HFFc6 (cell line): ENCODE data around the gene APOBEC3H. TPM values are rescaled to one million over a fixed set of nuclear protein-coding genes. Genes with fewer than 3 reads are reported as not detected.

Source experiments
- DNase-seq: peaks from one replicate; pipeline ENCODE4 v3.0.0-alpha.2; 2018
- H3K27ac Mint-ChIP-seq: 2 replicates; pipeline ENCODE4 v1.8.0; 2020; ENCODE audit warnings: mild to moderate bottlenecking, mixed read lengths
- H3K27me3 Mint-ChIP-seq: 2 replicates; pipeline ENCODE4 v1.8.0; 2021; ENCODE audit warnings: mild to moderate bottlenecking, moderate library complexity, mixed read lengths; ENCODE audit not compliant: insufficient read depth
- H3K36me3 Mint-ChIP-seq: 2 replicates; pipeline ENCODE4 v1.8.0; 2021; ENCODE audit warnings: low read depth, mixed read lengths
- H3K4me1 Mint-ChIP-seq: 2 replicates; pipeline ENCODE4 v1.8.0; 2020; ENCODE audit warnings: low read depth, mixed read lengths
- H3K4me3 Mint-ChIP-seq: 2 replicates; pipeline ENCODE4 v1.8.0; 2020; ENCODE audit warnings: mild to moderate bottlenecking, moderate library complexity, mixed read lengths
- H3K9me3 Mint-ChIP-seq: 2 replicates; pipeline ENCODE4 v1.8.0; 2020; ENCODE audit warnings: mild to moderate bottlenecking, mixed read lengths
- total RNA-seq, 6 experiments: library from RNA; stranded (reverse); fragmentation: NEBNext Ultra II Directional; extraction: Animal tissue kit (Norgen Biotek cat#: 25700); gene quantifications; 2 replicates in 1 of 6; 3 replicates in 5 of 6; pipeline ENCODE4 v1.2.3, GENCODE V29; 2021
- TF ChIP-seq, protein P1 (sequence below): fragments of 200-600 bp; sonication (generic); IDR thresholded peaks from 2 replicates; pipeline ENCODE4 v1.5.0; 2021; ENCODE audit warnings: antibody characterized with exemption, mild to moderate bottlenecking

APOBEC3H gene
- total RNA-seq, 6 experiments from 2014 or later, result 0.33 to 0.37 TPM; not detected in 4

DNA sequence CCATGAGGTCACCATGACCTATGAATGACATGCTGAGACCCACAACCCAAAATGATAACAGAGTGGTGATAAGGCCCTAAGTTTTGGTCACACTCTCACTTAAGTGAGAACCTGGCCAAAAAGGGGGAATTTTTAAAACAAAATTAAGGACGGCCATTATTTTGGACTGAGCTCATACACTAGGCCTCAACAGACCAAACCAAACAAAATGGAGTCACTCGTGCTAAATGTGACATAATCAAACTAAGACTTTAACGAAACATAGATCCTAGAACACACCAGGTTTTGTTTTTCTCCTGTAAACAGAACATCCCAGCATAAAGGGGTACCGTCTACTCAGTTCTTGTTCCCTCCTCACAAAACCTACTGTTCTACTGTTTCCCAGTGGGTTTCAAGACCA lies 11.4 kb downstream of the APOBEC3H start:
- Mint-ChIP-seq H3K9me3 (no peaks in the 10 kb centered on the region), H3K4me1 (no peaks in the 10 kb centered on the region), H3K4me3 (no peak overlapping the region), H3K36me3 (no peaks in the 10 kb centered on the region), H3K27ac (no peak overlapping the region), H3K27me3 (peaks cover 42% of the 10 kb centered on the region)
- TF ChIP-seq, protein P1, sequence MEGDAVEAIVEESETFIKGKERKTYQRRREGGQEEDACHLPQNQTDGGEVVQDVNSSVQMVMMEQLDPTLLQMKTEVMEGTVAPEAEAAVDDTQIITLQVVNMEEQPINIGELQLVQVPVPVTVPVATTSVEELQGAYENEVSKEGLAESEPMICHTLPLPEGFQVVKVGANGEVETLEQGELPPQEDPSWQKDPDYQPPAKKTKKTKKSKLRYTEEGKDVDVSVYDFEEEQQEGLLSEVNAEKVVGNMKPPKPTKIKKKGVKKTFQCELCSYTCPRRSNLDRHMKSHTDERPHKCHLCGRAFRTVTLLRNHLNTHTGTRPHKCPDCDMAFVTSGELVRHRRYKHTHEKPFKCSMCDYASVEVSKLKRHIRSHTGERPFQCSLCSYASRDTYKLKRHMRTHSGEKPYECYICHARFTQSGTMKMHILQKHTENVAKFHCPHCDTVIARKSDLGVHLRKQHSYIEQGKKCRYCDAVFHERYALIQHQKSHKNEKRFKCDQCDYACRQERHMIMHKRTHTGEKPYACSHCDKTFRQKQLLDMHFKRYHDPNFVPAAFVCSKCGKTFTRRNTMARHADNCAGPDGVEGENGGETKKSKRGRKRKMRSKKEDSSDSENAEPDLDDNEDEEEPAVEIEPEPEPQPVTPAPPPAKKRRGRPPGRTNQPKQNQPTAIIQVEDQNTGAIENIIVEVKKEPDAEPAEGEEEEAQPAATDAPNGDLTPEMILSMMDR, result no peak
- no peak for DNase-seq

DNA sequence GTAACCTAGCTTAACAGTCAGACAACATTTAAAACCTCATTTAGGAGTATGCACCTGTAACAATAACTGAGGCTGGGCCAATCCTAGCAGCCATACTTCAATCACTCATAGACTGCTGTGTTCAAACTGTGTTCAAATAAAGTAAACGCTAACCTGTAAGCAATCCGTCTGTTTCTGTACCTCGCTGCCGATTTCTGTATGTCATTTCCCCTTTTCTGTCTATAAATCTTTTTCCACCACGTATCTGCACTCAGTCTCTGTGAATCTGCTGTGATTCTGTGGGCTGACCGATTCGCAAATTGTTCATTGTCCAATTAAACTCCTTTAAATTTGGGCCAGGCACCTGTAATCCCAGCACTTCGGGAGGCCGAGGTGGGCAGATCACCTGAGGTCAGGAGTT lies 12.3 kb downstream of the APOBEC3H start:
- Mint-ChIP-seq H3K27ac (no peak overlapping the region), H3K9me3 (no peaks in the 10 kb centered on the region), H3K36me3 (no peaks in the 10 kb centered on the region), H3K4me1 (no peaks in the 10 kb centered on the region), H3K27me3 (peaks cover 38% of the 10 kb centered on the region), H3K4me3 (no peak overlapping the region)
- no peak for DNase-seq
- TF ChIP-seq, protein P1, result no peak

DNA sequence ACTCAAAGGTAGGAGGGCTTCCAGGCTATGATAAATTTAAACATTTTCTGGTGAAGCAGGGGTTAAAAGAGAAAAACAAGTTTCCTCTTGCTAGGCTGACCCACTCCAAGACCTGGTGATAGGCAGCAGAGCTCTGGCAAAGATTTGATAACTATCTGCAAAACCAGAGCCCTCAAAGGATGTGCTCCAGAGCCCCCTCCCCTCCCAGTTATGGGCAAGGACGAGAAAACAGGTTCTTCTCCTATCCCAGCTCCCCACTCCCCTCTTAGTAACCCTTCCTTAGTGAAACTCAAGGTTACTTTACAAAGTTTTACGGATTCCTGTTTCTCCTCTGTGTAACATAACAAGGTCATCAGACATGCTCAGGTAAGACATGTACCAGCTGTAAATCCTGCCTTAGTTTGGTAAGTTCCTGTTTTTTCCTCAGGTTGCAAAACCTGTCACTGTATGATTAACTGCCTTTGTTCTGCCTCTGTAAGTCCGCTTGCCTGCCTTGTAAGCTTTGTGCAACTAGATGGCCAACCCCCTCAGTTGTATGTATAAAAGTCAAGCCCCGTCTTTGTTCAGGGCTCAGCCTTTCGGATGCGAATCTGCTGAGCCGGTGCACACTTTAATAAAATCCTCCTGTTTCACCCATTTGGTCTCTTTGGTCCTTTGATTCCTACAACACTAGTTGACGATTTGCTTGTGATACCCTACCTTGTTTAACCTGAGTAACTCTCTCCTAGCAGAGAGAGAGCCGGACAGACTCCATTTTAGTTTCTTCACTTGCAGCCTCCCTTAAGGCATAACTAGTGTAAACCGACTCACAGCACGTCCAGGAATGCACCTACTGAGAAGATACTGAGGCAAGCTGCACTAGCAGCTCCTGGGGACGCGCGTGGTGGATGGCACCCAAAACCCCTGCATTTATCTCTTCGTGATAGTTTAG lies 13.9 kb downstream of the APOBEC3H start:
- Mint-ChIP-seq H3K27me3 (peaks cover 46% of the 10 kb centered on the region), H3K4me3 (no peak overlapping the region), H3K9me3 (no peaks in the 10 kb centered on the region), H3K4me1 (no peaks in the 10 kb centered on the region), H3K36me3 (no peaks in the 10 kb centered on the region), H3K27ac (no peak overlapping the region)
- DNase-seq, result no peak
- TF ChIP-seq, protein P1, result no peak

DNA sequence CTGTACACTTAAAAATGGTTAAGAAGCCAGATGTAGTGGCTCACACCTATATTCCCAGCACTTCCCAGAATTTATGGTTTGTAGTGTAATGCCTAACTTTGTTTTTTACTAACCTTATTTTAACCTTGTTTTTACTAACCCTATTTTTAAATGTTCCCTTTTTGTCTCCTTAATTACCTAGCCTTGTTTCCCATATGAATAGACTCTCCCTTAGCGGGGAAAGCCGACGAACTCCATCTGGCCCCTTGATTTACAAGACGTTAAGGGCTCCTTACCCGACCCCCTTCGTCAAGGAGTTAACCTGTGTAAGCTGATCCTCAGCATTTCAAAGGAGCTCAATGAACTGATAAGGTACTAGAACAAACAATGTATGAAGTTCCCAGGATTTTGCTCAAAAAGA lies 17.1 kb downstream of the APOBEC3H start:
- H3K9me3 Mint-ChIP-seq, result no peaks in the 10 kb centered on the region
- no peaks in the 10 kb centered on the region for H3K4me1 Mint-ChIP-seq

DNA sequence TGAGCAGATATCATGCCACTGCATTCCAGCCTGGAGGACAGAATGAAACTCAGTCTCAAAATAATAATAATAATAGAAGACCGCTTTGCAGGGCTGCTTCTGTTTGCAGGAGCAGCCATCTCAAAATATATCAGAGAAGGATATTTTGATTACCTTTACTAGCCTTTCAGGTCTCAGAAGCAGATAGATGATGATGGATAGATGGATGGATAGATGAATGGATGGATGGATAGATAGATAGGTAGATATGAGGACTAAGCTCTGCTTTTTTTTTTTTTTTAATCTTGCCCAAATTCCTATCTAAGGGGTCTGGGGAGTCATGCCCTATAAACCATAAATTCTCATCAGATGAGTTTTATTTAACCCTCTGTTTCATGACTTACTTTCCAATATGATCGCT lies 18.5 kb downstream of the APOBEC3H start:
- no peaks in the 10 kb centered on the region for H3K36me3 Mint-ChIP-seq
- H3K27me3 Mint-ChIP-seq, result peaks cover 46% of the 10 kb centered on the region
- H3K4me3 Mint-ChIP-seq, result no peak overlapping the region
- no peaks in the 10 kb centered on the region for H3K4me1 Mint-ChIP-seq
- no peaks in the 10 kb centered on the region for H3K9me3 Mint-ChIP-seq
- no peak for DNase-seq
- TF ChIP-seq, protein P1, result no peak
- no peak overlapping the region for H3K27ac Mint-ChIP-seq

More for the DNA sequence above, 17.1 kb downstream of the APOBEC3H start:
- Mint-ChIP-seq H3K4me3 (no peak overlapping the region), H3K27me3 (peaks cover 48% of the 10 kb centered on the region), H3K27ac (no peak overlapping the region), H3K36me3 (no peaks in the 10 kb centered on the region)
- TF ChIP-seq, protein P1, result no peak
- no peak for DNase-seq
